OCI-LY3 (cell line): ENCODE measurements around the gene ZBTB8A.

ENCODE experiments used
- H2AFZ ChIP-seq: fragments of 200-600, 300-600 bp; shearing (Covaris generic); 2 replicates; pipeline ENCODE4 v1.6.0; 2014; ENCODE audit warnings: antibody characterized with exemption, low read depth, low read length
- H3K27ac ChIP-seq: fragments of 200-600, 300-600 bp; sonication (generic); 2 replicates; pipeline ENCODE4 v1.5.1; 2014; ENCODE audit warnings: mild to moderate bottlenecking, low read length, moderate library complexity, mixed read lengths
- H3K27me3 ChIP-seq: fragments of 200-600, 300-600 bp; sonication (generic); 2 replicates; pipeline ENCODE4 v1.6.1; 2014; ENCODE audit warnings: low read depth, low read length, mixed read lengths
- H3K36me3 ChIP-seq: fragments of 200-600, 300-600 bp; sonication (generic); replicated peaks from 2 replicates; pipeline ENCODE3; 2014; ENCODE audit warnings: low read depth, low read length, mixed read lengths
- H3K4me1 ChIP-seq: fragments of 300-600, 200-600 bp; sonication (generic); 2 replicates; pipeline ENCODE4 v1.6.1; 2014; ENCODE audit warnings: low read length, mixed read lengths
- H3K4me2 ChIP-seq: fragments of 200-600, 300-600 bp; sonication (generic); 2 replicates; pipeline ENCODE4 v1.6.1; 2014; ENCODE audit warnings: low read length, mixed read lengths
- H3K4me3 ChIP-seq: fragments of 300-600, 200-600 bp; sonication (generic); 2 replicates; pipeline ENCODE4 v1.5.1; 2014; ENCODE audit warnings: antibody characterized with exemption, mild to moderate bottlenecking, low read length, moderate library complexity
- H3K79me2 ChIP-seq: fragments of 300-600, 200-600 bp; shearing (Covaris generic); 2 replicates; pipeline ENCODE4 v1.6.1; 2014; ENCODE audit warnings: mild to moderate bottlenecking, low read length, mixed read lengths
- H3K9ac ChIP-seq: fragments of 300-600, 200-600 bp; shearing (Covaris generic); 2 replicates; pipeline ENCODE4 v1.6.0; 2014; ENCODE audit warnings: mild to moderate bottlenecking, low read length, moderate library complexity
- H3K9me3 ChIP-seq: fragments of 200-600, 300-600 bp; shearing (Covaris generic); 2 replicates; pipeline ENCODE4 v1.6.1; 2014; ENCODE audit warnings: low read length, mixed read lengths; ENCODE audit not compliant: insufficient read depth
- H4K20me1 ChIP-seq: fragments of 200-600, 300-600 bp; sonication (generic); 2 replicates; pipeline ENCODE4 v1.6.1; 2016; ENCODE audit warnings: low read length, mixed read lengths; ENCODE audit not compliant: insufficient read depth
- EZH2phosphoT487 ChIP-seq: fragments of 200-600 bp; shearing (Covaris generic); IDR thresholded peaks from 2 replicates; pipeline ENCODE4 v1.6.1; 2018; ENCODE audit warnings: antibody characterized with exemption, mixed run types, low read depth
- TF ChIP-seq, protein P1 (sequence below): fragments of 200-600, 300-600 bp; sonication (generic); IDR thresholded peaks from 2 replicates; pipeline ENCODE4 v1.5.1; 2014; ENCODE audit warnings: antibody characterized with exemption, low read length, low read depth

The ZBTB8A gene

DNA sequence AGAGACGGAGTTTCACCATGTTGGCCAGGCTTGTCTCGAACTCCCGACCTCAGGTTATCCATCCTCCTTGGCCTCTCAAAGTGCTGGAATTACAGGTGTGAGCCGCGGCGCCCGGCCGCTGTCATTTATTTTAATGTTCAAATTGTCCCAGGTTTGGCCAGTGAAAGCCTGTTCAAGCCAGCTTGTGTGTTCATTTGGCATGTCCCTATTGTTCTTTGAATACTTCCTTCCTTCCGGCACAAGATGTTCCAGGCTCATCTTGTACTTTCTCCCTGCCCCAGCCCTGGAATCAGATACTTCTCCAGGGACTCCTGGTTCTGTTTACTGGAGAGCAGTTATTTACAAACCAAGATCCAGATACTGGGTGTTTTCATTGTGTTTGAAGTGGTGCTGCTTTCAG lies 37.4 kb upstream of the ZBTB8A start:
- no peak overlapping the region for H3K4me3 ChIP-seq
- no peak overlapping the region for H3K9ac ChIP-seq
- no peaks in the 10 kb centered on the region for H3K79me2 ChIP-seq
- no peaks in the 10 kb centered on the region for H3K9me3 ChIP-seq
- H3K4me1 ChIP-seq = no peaks in the 10 kb centered on the region; the same call in 1 of the 2 replicates
- H3K4me2 ChIP-seq = no peak overlapping the region
- no peaks in the 10 kb centered on the region for H3K36me3 ChIP-seq
- TF ChIP-seq, protein P1, sequence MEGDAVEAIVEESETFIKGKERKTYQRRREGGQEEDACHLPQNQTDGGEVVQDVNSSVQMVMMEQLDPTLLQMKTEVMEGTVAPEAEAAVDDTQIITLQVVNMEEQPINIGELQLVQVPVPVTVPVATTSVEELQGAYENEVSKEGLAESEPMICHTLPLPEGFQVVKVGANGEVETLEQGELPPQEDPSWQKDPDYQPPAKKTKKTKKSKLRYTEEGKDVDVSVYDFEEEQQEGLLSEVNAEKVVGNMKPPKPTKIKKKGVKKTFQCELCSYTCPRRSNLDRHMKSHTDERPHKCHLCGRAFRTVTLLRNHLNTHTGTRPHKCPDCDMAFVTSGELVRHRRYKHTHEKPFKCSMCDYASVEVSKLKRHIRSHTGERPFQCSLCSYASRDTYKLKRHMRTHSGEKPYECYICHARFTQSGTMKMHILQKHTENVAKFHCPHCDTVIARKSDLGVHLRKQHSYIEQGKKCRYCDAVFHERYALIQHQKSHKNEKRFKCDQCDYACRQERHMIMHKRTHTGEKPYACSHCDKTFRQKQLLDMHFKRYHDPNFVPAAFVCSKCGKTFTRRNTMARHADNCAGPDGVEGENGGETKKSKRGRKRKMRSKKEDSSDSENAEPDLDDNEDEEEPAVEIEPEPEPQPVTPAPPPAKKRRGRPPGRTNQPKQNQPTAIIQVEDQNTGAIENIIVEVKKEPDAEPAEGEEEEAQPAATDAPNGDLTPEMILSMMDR = no peak
- TF ChIP-seq EZH2phosphoT487 = no peak
- H3K27ac ChIP-seq = no peak overlapping the region
- H2AFZ ChIP-seq = no peak overlapping the region
- no peaks in the 10 kb centered on the region for H3K27me3 ChIP-seq
- H4K20me1 ChIP-seq = no peaks in the 10 kb centered on the region

GRCh38 chr1:32503153-32503552 lies 36.1 kb upstream of the ZBTB8A start:
- H3K36me3 ChIP-seq = no peaks in the 10 kb centered on the region
- TF ChIP-seq, protein P1 = no peak
- no peak for TF ChIP-seq EZH2phosphoT487
- no peak overlapping the region for H2AFZ ChIP-seq
- no peaks in the 10 kb centered on the region for H3K79me2 ChIP-seq
- no peaks in the 10 kb centered on the region; the same call in 1 of the 2 replicates for H3K4me1 ChIP-seq
- H3K27ac ChIP-seq = no peak overlapping the region
- no peak overlapping the region for H3K4me2 ChIP-seq
- H3K4me3 ChIP-seq = no peak overlapping the region
- no peaks in the 10 kb centered on the region for H4K20me1 ChIP-seq
- H3K9me3 ChIP-seq = no peaks in the 10 kb centered on the region
- no peaks in the 10 kb centered on the region for H3K27me3 ChIP-seq
- no peak overlapping the region for H3K9ac ChIP-seq

DNA sequence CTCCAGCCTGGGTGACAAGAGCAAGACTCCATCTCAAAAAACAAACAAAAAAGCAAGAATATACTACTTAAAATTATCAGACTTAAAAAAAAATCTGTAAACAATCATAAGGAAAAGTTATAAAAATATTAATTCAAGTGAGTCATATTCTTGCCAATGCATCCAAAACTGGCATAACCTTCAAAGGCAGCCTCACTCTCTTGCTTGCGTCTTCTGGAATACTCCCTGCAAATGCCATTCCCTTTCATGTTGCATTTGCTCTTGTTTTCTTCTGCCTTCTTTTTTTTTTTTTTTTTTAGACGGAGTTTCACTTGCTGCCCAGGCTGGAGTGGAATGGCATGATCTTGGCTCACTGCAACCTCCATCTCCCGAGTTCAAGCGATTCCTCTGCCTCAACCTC lies 32.2 kb upstream of the ZBTB8A start:
- Histone ChIP-seq H3K79me2 (no peaks in the 10 kb centered on the region), H3K9me3 (no peaks in the 10 kb centered on the region), H3K27me3 (no peaks in the 10 kb centered on the region), H3K9ac (no peak overlapping the region), H3K4me2 (no peak overlapping the region), H2AFZ (no peak overlapping the region), H3K36me3 (no peaks in the 10 kb centered on the region), H3K4me1 (no peaks in the 10 kb centered on the region), H3K27ac (no peak overlapping the region), H4K20me1 (no peaks in the 10 kb centered on the region), H3K4me3 (no peak overlapping the region)
- TF ChIP-seq, protein P1 = no peak
- no peak for TF ChIP-seq EZH2phosphoT487

DNA sequence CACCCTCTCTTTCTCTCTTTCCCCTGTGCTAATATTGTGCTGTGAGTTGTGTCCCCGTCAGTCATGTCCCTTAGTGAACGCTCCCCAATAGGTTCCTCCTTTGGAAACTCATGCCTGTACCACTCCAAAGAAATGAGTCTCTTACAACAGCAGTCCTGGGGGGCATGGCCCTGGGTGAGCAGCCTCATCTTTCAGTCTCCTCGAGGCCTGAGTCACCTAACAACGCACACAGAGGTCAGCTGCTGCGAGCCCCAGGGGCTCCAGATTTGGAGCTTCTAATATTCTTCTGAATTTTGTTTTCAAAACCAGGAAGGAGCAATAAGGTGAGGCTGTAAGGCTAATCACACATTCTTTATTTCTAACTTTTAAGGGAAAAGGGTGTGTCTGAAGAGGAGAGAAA lies 30.5 kb upstream of the ZBTB8A start:
- H3K79me2 ChIP-seq = no peaks in the 10 kb centered on the region
- H3K27ac ChIP-seq = no peak overlapping the region
- no peaks in the 10 kb centered on the region for H3K4me1 ChIP-seq
- no peak overlapping the region for H2AFZ ChIP-seq
- H3K4me3 ChIP-seq = no peak overlapping the region
- no peaks in the 10 kb centered on the region for H3K36me3 ChIP-seq
- H3K4me2 ChIP-seq = no peak overlapping the region
- no peaks in the 10 kb centered on the region for H3K9me3 ChIP-seq
- H3K27me3 ChIP-seq = no peaks in the 10 kb centered on the region
- H4K20me1 ChIP-seq = no peaks in the 10 kb centered on the region
- TF ChIP-seq, protein P1 = no peak
- TF ChIP-seq EZH2phosphoT487 = no peak
- H3K9ac ChIP-seq = no peak overlapping the region
